Stimulated activated CD4-positive, alpha-beta T cell treated with anti-CD3 and anti-CD28 coated beads, Interleukin-1b, Interleukin-23, amount 100 ng/mL, for 24 hours (primary cell): ENCODE results near the gene S100A7A.
A peak's percentile ranks its signal among the peaks of the same experiment; 100 is the strongest.
"Not testable (repeated sequence)": the region's sequence is repeated elsewhere in the genome, so short reads cannot be mapped to it uniquely, and the experiment has no call there.

Source experiments
- DNase-seq, 4 experiments: peaks; one replicate each; pipeline ENCODE4 v3.0.0-alpha.2; 2020; ENCODE audit warnings: low read depth in 4 of 4, low spot score in 1 of 4

S100A7A gene

DNA sequence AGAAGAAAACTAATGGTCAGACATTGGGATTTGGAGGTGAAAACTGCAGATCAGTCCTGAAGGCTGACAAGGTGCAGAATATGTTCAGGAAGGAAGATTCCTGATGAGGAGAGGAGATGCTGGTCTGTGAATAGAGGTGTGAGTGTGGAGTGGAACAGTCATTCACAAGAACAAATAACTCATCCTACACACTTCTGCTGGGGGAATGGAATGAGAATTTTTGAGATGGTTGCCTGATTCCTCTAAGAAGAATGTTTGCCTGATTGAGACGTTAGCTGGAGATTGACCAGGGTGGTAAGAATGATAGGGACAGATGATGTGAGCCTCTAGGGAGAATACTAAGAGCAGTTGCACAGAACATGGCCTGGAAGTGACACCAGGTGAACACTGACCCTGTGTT, 40.1 kb downstream of the S100A7A start:
- DNase-seq = no peak

DNA sequence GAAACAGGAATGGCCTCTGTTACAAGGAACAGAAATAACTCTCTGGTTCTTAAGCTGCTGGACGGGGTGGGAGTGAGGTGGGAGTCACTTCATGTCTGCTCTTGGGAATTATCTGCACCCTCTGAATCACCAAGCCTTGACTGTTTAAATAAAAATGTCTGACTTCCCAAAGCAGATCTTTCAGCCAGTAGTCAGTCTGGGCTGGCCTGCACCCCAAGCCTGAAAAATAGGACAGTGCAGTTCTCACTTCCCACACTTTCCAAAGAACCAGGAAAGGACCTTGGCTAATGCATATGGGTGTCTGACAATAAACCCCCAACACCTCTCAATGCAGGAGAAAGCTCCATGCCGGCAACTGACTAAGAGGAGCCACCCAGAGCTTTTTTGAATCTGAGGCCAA, 43.3 kb downstream of the S100A7A start:
- no peak for DNase-seq

DNA sequence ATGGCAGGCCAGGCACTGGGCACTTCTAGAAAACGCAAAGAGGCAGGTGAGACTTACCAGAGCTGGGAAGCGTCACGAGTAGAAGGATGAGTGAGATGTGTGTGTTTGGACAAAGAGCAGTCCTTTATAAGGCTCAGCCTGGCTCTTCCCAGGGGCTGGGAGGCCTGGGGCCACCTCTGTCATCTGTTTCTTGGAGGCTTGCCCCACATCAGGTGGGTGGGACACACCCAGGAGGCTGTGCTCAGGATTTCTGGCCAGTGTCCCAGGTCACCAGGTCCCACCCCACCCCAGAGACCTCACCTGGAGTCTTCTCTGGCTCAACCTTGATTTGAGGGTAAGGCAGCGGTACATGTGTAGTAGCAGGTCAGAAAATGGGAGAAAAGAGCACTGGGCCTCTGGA, 44.2 kb downstream of the S100A7A start, which contains the start of gene S100A7:
Gene S100A7, minus strand, starts transcription at position 101 of the 400 bp plus-strand sequence. CDS start 1,638 bp downstream, outside the sequence.
- no peak for DNase-seq

DNA sequence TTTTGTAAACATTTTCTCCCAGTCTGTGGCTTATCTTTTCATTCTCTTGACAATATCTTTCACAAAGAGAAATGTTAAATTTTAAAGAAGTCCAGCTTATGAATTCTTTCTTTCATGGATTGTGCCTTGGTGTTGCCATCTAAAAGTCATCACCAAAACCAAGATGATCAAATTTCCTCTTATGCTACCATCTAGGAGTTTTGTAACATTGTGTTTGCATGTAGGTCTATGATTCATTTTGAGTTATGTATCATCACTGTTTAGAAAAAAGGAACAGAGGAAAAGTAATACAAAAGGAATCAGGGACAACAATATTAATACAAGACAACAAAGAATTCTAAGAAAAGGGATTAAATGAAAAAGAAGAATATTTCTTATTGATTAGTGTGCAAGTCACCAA, 46.4 kb downstream of the S100A7A start:
- DNase-seq = not testable (repeated sequence)

DNA sequence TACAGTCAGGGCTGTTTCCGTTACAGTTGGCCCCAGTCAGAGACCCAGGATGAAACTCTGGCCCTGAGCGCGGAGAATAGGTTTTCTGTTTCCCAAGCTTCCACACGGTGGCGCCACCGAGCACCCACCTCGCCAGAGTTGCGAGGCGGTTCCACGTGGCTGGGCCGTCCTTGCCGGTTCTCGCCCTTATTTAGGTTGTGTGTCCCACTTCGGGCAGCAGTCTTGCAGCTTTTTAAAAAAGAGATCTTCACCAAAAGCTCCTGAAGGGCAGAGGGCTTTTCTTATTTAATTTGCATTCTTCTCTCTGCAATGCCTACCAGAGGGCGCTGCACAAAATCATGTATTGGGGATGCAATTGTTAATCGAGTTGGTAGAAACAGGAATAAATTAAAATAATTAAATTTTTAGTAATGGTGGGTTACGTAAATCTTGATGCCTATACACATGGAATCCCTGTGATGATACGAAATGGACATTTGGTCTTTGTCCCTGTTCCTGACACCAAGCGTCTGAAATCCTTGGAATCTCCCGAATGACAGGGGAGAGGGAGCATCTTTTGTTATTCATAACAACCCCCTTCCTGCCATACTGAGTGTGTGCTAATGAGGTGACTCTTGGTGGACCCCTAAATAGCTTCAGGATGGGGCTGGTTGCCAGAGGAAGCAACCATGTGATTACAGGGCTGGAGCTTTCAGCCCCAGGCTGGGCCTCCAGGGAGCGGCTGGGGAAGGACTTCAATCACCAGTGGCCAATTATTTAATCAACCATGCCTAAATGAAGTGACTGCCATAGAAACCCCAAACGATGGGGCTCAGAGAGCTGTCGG, 49.7 kb downstream of the S100A7A start:
- DNase-seq = peak; percentile 36 to 60 (median 54)

DNA sequence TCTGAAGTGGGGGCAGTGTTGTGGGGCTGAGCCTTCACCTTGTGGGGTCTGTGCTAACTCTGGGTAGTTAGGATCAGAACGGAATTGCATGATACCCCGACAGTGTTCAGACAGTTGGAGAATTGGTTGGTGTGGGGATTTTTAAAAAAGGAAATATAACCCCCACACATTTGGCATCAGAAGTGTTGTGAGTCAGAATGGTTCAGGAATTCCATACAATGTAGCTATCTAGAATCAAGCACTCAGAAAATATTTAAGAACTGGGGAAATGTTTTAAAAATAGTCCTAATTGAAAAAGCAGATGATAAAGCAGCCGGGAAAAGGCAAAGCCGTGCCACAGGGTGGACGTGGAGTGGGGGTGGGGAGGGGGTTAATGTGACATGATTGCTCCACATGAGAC, 50.6 kb downstream of the S100A7A start:
- DNase-seq = no peak

DNA sequence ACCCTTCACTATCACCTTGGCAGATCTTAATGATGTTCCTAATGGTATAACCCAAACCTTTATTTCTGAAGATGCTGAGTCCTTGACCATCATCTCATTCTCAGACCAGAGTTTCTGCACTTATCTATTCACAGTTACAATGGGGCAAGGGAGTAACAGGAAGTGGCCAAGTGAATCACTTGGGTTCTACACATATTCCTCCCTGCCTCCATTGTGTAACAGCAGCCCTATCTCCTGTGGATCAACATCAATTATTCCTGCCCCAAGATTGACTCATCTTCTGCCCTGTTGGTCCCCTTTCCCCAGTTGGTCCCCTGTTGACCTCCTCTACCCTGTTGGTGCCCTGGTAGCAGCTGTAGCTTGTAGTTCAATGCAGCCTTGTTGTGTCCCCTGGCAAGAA, 54.4 kb downstream of the S100A7A start:
- DNase-seq = no peak
